HEK293 (cell line): Measurements from ENCODE around the gene EIF4G3.

Experiments used
- CTCF ChIA-PET: fragments of 350-600 bp; formaldehyde crosslinking; extraction: SDS; loops from one replicate; lab custom pipeline; 2021; ENCODE audit warnings: antibody characterized with exemption; lab: Yijun Ruan, JAX
- POLR2A ChIA-PET: fragments of 300-600 bp; formaldehyde crosslinking; extraction: SDS; loops from one replicate; lab custom pipeline; 2020; ENCODE audit warnings: antibody characterized with exemption, inconsistent platforms; lab: Yijun Ruan, JAX
- H3K27ac ChIP-seq: fragments of 200-500 bp; sonication (Bioruptor generic); 2 replicates; pipeline ENCODE4 v1.5.1; 2014; ENCODE audit warnings: low read depth, low read length, control low read depth, inconsistent platforms; ENCODE audit errors: extremely low read depth
- H3K36me3 ChIP-seq, 2 experiments: fragments of 200-500 bp in 1 of 2; sonication (Bioruptor generic) in 1 of 2; 1 replicate in 1 of 2; 2 replicates in 1 of 2; pipeline ENCODE4 v1.5.1; 2014 to 2017; ENCODE audit warnings: inconsistent platforms in 2 of 2, low read length in 2 of 2; ENCODE audit not compliant: control insufficient read depth in 2 of 2, insufficient read depth in 1 of 2
- H3K4me1 ChIP-seq: fragments of 200-500 bp; sonication (Bioruptor generic); 2 replicates; pipeline ENCODE4 v1.5.1; 2014; ENCODE audit warnings: mild to moderate bottlenecking, low read length, inconsistent platforms; ENCODE audit not compliant: control insufficient read depth, insufficient read depth
- H3K4me3 ChIP-seq: 2 replicates; pipeline ENCODE4 v1.5.1; 2011; ENCODE audit warnings: low read depth, mild to moderate bottlenecking, control low read depth, low read length, moderate library complexity
- H3K9me3 ChIP-seq: fragments of 200-500 bp; sonication (Bioruptor generic); 2 replicates; pipeline ENCODE4 v1.5.1; 2014; ENCODE audit warnings: low read depth, low read length, inconsistent platforms; ENCODE audit not compliant: control insufficient read depth, insufficient read depth
- GLIS1 ChIP-seq: fragments of 450-650 bp; formaldehyde crosslinking; IDR thresholded peaks from 2 replicates; pipeline ENCODE4 v1.5.1; 2016; ENCODE audit warnings: missing biosample characterization, missing genetic modification characterization
- GLIS2 ChIP-seq: fragments of 450-650 bp; formaldehyde crosslinking; IDR thresholded peaks from 2 replicates; pipeline ENCODE4 v1.5.1; 2016; ENCODE audit warnings: missing biosample characterization, missing genetic modification characterization
- HOXD13 ChIP-seq: sonication (generic); formaldehyde crosslinking; IDR thresholded peaks from 2 replicates; pipeline ENCODE4 v1.8.0; 2022; ENCODE audit warnings: missing genetic modification reagents, borderline replicate concordance
- OSR2 ChIP-seq: fragments of 450-650 bp; formaldehyde crosslinking; IDR thresholded peaks from 2 replicates; pipeline ENCODE4 v1.5.1; 2016; ENCODE audit warnings: missing biosample characterization, missing genetic modification characterization
- PATZ1 ChIP-seq: fragments of 450-650 bp; formaldehyde crosslinking; IDR thresholded peaks from 2 replicates; pipeline ENCODE4 v1.5.1; 2016; ENCODE audit warnings: missing biosample characterization, missing genetic modification characterization
- TRIM28 ChIP-seq: IDR thresholded peaks from 2 replicates; pipeline ENCODE4 v1.6.1; 2011; ENCODE audit warnings: low read length, control low read depth, borderline replicate concordance
- YY2 ChIP-seq: fragments of 450-650 bp; formaldehyde crosslinking; IDR thresholded peaks from 2 replicates; pipeline ENCODE4 v1.5.1; 2016; ENCODE audit warnings: missing biosample characterization, missing genetic modification characterization
- ZBTB11 ChIP-seq: fragments of 450-650 bp; formaldehyde crosslinking; conservative IDR thresholded peaks from 2 replicates; pipeline ENCODE4 v1.5.1; 2016; ENCODE audit warnings: low read depth, missing biosample characterization, missing genetic modification characterization
- ZBTB26 ChIP-seq: fragments of 450-650 bp; formaldehyde crosslinking; optimal IDR thresholded peaks from 2 replicates; pipeline ENCODE3; 2016; ENCODE audit warnings: missing biosample characterization, mild to moderate bottlenecking, missing genetic modification characterization
- ZEB2 ChIP-seq: fragments of 450-650 bp; formaldehyde crosslinking; IDR thresholded peaks from 2 replicates; pipeline ENCODE4 v1.5.1; 2016; ENCODE audit warnings: missing biosample characterization, missing genetic modification characterization
- ZNF121 ChIP-seq: fragments of 450-650 bp; formaldehyde crosslinking; IDR thresholded peaks from 2 replicates; pipeline ENCODE4 v1.5.1; 2016; ENCODE audit warnings: missing biosample characterization, missing genetic modification characterization
- ZNF23 ChIP-seq: fragments of 450-650 bp; formaldehyde crosslinking; IDR thresholded peaks from 2 replicates; pipeline ENCODE4 v1.5.1; 2016; ENCODE audit warnings: missing biosample characterization, missing genetic modification characterization, borderline replicate concordance
- ZNF398 ChIP-seq: fragments of 450-650 bp; formaldehyde crosslinking; IDR thresholded peaks from 2 replicates; pipeline ENCODE4 v1.5.1; 2017; ENCODE audit warnings: missing biosample characterization, missing genetic modification characterization
- ZNF404 ChIP-seq: fragments of 450-650 bp; formaldehyde crosslinking; IDR thresholded peaks from 2 replicates; pipeline ENCODE4 v1.5.1; 2017; ENCODE audit warnings: missing biosample characterization, missing genetic modification characterization
- ZNF610 ChIP-seq: fragments of 450-650 bp; formaldehyde crosslinking; IDR thresholded peaks from 2 replicates; pipeline ENCODE4 v1.5.1; 2016; ENCODE audit warnings: missing biosample characterization, missing genetic modification characterization, borderline replicate concordance
- ZNF677 ChIP-seq: fragments of 450-650 bp; IDR thresholded peaks from 2 replicates; pipeline ENCODE4 v1.5.0; 2018; ENCODE audit warnings: missing biosample characterization, mild to moderate bottlenecking, missing genetic modification characterization, moderate library complexity
- ZNF777 ChIP-seq: fragments of 450-650 bp; formaldehyde crosslinking; IDR thresholded peaks from 2 replicates; pipeline ENCODE4 v1.5.1; 2017; ENCODE audit warnings: missing biosample characterization, missing genetic modification characterization, borderline replicate concordance
- ZSCAN16 ChIP-seq: fragments of 450-650 bp; formaldehyde crosslinking; IDR thresholded peaks from 2 replicates; pipeline ENCODE4 v1.5.1; 2016; ENCODE audit warnings: missing biosample characterization, missing genetic modification characterization

Gene EIF4G3

GRCh38 chr1:20786253-20787028, 390.3 kb downstream of the EIF4G3 start (continued):
- no peak for TF ChIP-seq ZNF404
- no peak for TF ChIP-seq ZNF777 (tag by site-specific recombination)
- peak; percentile 77; the same call in 1 of the 2 replicates for TF ChIP-seq ZSCAN16 (tag by site-specific recombination)
- TF ChIP-seq ZNF121: 0 out of 2 replicates have a peak, but pooled peaks have one; percentile 68
- no peak for TF ChIP-seq HOXD13 (CRISPR knock-in tag)
- peak; percentile 97 for TF ChIP-seq ZBTB26 (tag by site-specific recombination)
- peak; percentile 27; the same call in 1 of the 2 replicates for TF ChIP-seq OSR2 (tag by site-specific recombination)
- TF ChIP-seq ZNF23: no peak
- TF ChIP-seq ZNF398: peak; percentile 42; the same call in 1 of the 2 replicates
- TF ChIP-seq GLIS2 (tag by site-specific recombination): peak; percentile 90
- TF ChIP-seq ZBTB11 (tag by site-specific recombination): peak; percentile 70
- TF ChIP-seq ZNF610: peak; percentile 65; the same call in 1 of the 2 replicates
- peak; percentile 79 for TF ChIP-seq YY2 (tag by site-specific recombination)
- TF ChIP-seq GLIS1: peak; percentile 20
- 0 out of 2 replicates have a peak, but pooled peaks have one; percentile 50 for TF ChIP-seq ZEB2 (tag by site-specific recombination)
- TF ChIP-seq ZNF677 (tag by site-specific recombination): peak; percentile 40; the same call in 1 of the 2 replicates

DNA sequence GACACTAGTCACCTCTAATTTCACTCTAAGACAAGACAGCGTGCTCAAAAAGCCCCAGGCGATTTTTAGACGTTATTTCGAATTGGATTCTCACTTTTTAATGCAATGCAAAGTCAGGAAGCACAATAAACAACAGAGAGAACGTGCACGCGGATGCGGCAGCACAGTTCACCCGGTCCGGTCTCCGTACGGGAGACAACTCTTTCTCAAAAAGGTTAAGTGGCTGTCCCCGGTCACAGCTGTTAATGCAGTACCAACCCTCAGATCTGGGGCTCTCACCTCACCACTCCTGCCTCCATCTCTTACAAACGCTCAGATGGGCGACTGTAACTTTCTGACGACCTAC, 390.8 kb downstream of the EIF4G3 start:
- ChIA-PET POLR2A (interaction anchor here (0.5 to 2.9 kb wide), 14 partner anchors 9 to 410 kb away, joined by 3 to 22 read pairs (median 5); partner anchors contain the start of genes KIF17 and SH2D5), CTCF (interaction anchor here (1.3 kb wide), 1 partner anchor 83 kb away, joined by 3 read pairs; no protein-coding TSS in a partner anchor)
- H3K4me1 ChIP-seq: peaks cover 3% of the 10 kb centered on the region; the same call in 1 of the 2 replicates
- H3K4me3 ChIP-seq: peak overlapping the region; percentile 98
- TF ChIP-seq PATZ1 (tag by site-specific recombination): no peak; the same call in 1 of the 2 replicates
- 0 out of 2 replicates have a peak, but pooled peaks have one; percentile 14 for TF ChIP-seq TRIM28
- peak overlapping the region; percentile 89 for H3K27ac ChIP-seq
- H3K36me3 ChIP-seq: no peaks in the 10 kb centered on the region; a peak in 1 of 3 replicates
- H3K9me3 ChIP-seq: no peaks in the 10 kb centered on the region
